ENCODE data around the gene WNT8A.

WNT8A gene

DNA sequence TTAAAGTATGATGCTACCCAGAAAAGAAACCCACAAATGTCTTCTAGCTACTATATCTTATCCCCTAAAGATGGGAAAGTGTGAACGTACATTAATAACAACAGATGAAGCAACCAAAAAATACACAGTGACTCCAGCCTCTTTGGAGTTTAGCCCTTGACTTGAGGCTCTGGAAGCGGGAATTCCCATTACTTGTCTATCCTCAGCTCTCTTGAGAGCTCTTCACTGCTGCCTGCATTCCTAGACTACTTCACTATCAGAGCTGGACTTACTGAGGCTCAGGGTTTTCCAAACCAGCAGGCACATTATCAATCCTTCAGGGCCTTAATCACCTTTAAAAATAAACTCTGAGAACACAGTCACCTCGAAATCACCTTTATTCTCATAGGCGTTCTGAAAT is 56.4 kb downstream of the WNT8A start:
- DNase-seq (ENCODE audit: low spot score) = no peak

Data from ecto neural progenitor cell (in vitro differentiated cells).